ENCODE results near the gene CYP2W1. TPM values are rescaled to one million over a fixed set of nuclear protein-coding genes. Genes with fewer than 3 reads are reported as not detected.
"Not testable (repeated sequence)": the region's sequence is repeated elsewhere in the genome, so short reads cannot be mapped to it uniquely, and the experiment has no call there.

The CYP2W1 gene
- total RNA-seq, 1 experiment from 2014 or later: not detected

- Histone ChIP-seq H3F3A (ENCODE audit: low read length, unreplicated experiment) (no peaks in the 10 kb centered on the region), H2AFZ (ENCODE audit: low read length) (no peak overlapping the region), H3K27me3 (ENCODE audit: low read length) (no peaks in the 10 kb centered on the region), H3K27ac (ENCODE audit: low read length) (no peak overlapping the region), H3K4me3 (ENCODE audit: low read length) (no peak overlapping the region), H3K9me2 (replicated peaks; ENCODE audit: low read length) (no peaks in the 10 kb centered on the region), H3K36me3 (ENCODE audit: low read depth, low read length) (no peaks in the 10 kb centered on the region), H4K20me1 (ENCODE audit: low read length) (peaks cover 7% of the 10 kb centered on the region), H3K9ac (ENCODE audit: low read length) (no peak overlapping the region), H3K4me1 (ENCODE audit: insufficient read depth, low read length) (peaks cover 12% of the 10 kb centered on the region), H3K9me3 (ENCODE audit: low read length) (no peaks in the 10 kb centered on the region), H3K79me2 (ENCODE audit: low read length) (peaks cover 12% of the 10 kb centered on the region), H3K4me2 (ENCODE audit: low read length) (no peak overlapping the region)
- BruUV-seq (replicated peaks): no TSS peak
- no peak for TF ChIP-seq EZH2phosphoT487 (IDR thresholded peaks at IDR 0.05; ENCODE audit: borderline replicate concordance, low read length)
- no peak for TF ChIP-seq CTCF (conservative IDR thresholded peaks at IDR 0.05; ENCODE audit: low read depth, low read length)
- TF ChIP-seq EZH2 (IDR thresholded peaks at IDR 0.05; ENCODE audit: low read length, unreplicated experiment): no peak
- ChIA-PET POLR2A (ENCODE audit: unreplicated experiment) (no interaction called here), CTCF (no interaction called here)
- DNase-seq (no peak), ATAC-seq (no peak)
- intact Hi-C loops (cut with micrococcal nuclease): no loop called here
These were observed 48.9 kb downstream of the CYP2W1 start for GRCh38 chr7:1031716-1032455.

GRCh38 chr7:1032536-1033181 lies 49.7 kb downstream of the CYP2W1 start:
- no peak overlapping the region for H3K27ac ChIP-seq (ENCODE audit: low read length)
- no peak for TF ChIP-seq CTCF (conservative IDR thresholded peaks at IDR 0.05; ENCODE audit: low read depth, low read length)
- TF ChIP-seq EZH2phosphoT487 (IDR thresholded peaks at IDR 0.05; ENCODE audit: borderline replicate concordance, low read length): no peak
- no peak for TF ChIP-seq EZH2 (IDR thresholded peaks at IDR 0.05; ENCODE audit: low read length, unreplicated experiment)
- intact Hi-C loops (cut with micrococcal nuclease): no loop called here
- ATAC-seq (no peak), DNase-seq (no peak)
- BruUV-seq (replicated peaks): no TSS peak
- no peak overlapping the region for H3K9ac ChIP-seq (ENCODE audit: low read length)
- POLR2A ChIA-PET (ENCODE audit: unreplicated experiment): no interaction called here
- no peak overlapping the region for H3K4me3 ChIP-seq (ENCODE audit: low read length)
- no peaks in the 10 kb centered on the region for H3K9me2 ChIP-seq (replicated peaks; ENCODE audit: low read length)
- H3K9me3 ChIP-seq (ENCODE audit: low read length): no peaks in the 10 kb centered on the region
- CTCF ChIA-PET: no interaction called here
- H3K36me3 ChIP-seq (ENCODE audit: low read depth, low read length): no peaks in the 10 kb centered on the region
- H3K4me1 ChIP-seq (ENCODE audit: insufficient read depth, low read length): peaks cover 9% of the 10 kb centered on the region
- peaks cover 4% of the 10 kb centered on the region for H3K79me2 ChIP-seq (ENCODE audit: low read length)
- H4K20me1 ChIP-seq (ENCODE audit: low read length): no peaks in the 10 kb centered on the region
- no peaks in the 10 kb centered on the region for H3K27me3 ChIP-seq (ENCODE audit: low read length)
- H3K4me2 ChIP-seq (ENCODE audit: low read length): no peak overlapping the region
- H2AFZ ChIP-seq (ENCODE audit: low read length): no peak overlapping the region
- H3F3A ChIP-seq (ENCODE audit: low read length, unreplicated experiment): no peaks in the 10 kb centered on the region

GRCh38 chr7:1033546-1034145 lies 50.7 kb downstream of the CYP2W1 start:
- H3K36me3 ChIP-seq (ENCODE audit: low read depth, low read length): no peaks in the 10 kb centered on the region
- intact Hi-C loops (cut with micrococcal nuclease): no loop called here
- H3K4me2 ChIP-seq (ENCODE audit: low read length): no peak overlapping the region
- ChIA-PET CTCF (no interaction called here), POLR2A (ENCODE audit: unreplicated experiment) (no interaction called here)
- H3K9ac ChIP-seq (ENCODE audit: low read length): no peak overlapping the region
- no peak overlapping the region for H3K27ac ChIP-seq (ENCODE audit: low read length)
- no peak overlapping the region for H3K4me3 ChIP-seq (ENCODE audit: low read length)
- H2AFZ ChIP-seq (ENCODE audit: low read length): no peak overlapping the region
- BruUV-seq (replicated peaks): no TSS peak
- H3K9me2 ChIP-seq (replicated peaks; ENCODE audit: low read length): no peaks in the 10 kb centered on the region
- H3K4me1 ChIP-seq (ENCODE audit: insufficient read depth, low read length): peaks cover 7% of the 10 kb centered on the region
- ATAC-seq (no peak), DNase-seq (no peak)
- H4K20me1 ChIP-seq (ENCODE audit: low read length): no peaks in the 10 kb centered on the region
- H3K9me3 ChIP-seq (ENCODE audit: low read length): no peaks in the 10 kb centered on the region
- H3F3A ChIP-seq (ENCODE audit: low read length, unreplicated experiment): no peaks in the 10 kb centered on the region
- H3K27me3 ChIP-seq (ENCODE audit: low read length): no peaks in the 10 kb centered on the region
- TF ChIP-seq CTCF (conservative IDR thresholded peaks at IDR 0.05; ENCODE audit: low read depth, low read length) (no peak), EZH2 (IDR thresholded peaks at IDR 0.05; ENCODE audit: low read length, unreplicated experiment) (no peak), EZH2phosphoT487 (IDR thresholded peaks at IDR 0.05; ENCODE audit: borderline replicate concordance, low read length) (no peak)
- no peaks in the 10 kb centered on the region for H3K79me2 ChIP-seq (ENCODE audit: low read length)

DNA sequence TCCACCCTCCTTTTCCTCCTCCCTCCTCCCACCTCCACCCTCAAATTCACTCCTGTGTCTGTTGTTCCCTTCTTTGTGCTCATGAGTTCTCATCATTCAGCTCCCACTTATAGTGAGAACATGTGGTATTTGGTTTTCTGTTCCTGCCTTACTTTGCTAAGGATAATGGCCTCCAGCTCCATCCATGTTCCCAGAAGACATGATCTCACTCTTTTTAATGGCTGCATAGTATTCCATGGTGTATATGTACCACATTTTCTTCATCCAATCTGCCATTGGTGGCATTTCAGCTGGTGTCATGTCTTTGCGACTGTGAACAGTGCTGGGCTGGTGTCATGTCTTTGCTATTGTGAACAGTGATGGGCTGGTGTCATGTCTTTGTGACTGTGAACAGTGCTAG lies 51.8 kb downstream of the CYP2W1 start:
- H2AFZ ChIP-seq (ENCODE audit: low read length); H3K36me3 ChIP-seq (ENCODE audit: low read depth, low read length); H3K4me3 ChIP-seq (ENCODE audit: low read length); DNase-seq; H3K27me3 ChIP-seq (ENCODE audit: low read length); H3F3A ChIP-seq (ENCODE audit: low read length, unreplicated experiment); H3K27ac ChIP-seq (ENCODE audit: low read length); H3K4me2 ChIP-seq (ENCODE audit: low read length); POLR2A ChIA-PET (ENCODE audit: unreplicated experiment); intact Hi-C loops (cut with micrococcal nuclease); BruUV-seq (replicated peaks); H3K4me1 ChIP-seq (ENCODE audit: insufficient read depth, low read length); H3K79me2 ChIP-seq (ENCODE audit: low read length); CTCF ChIA-PET; H3K9me3 ChIP-seq (ENCODE audit: low read length); ATAC-seq; H3K9me2 ChIP-seq (replicated peaks; ENCODE audit: low read length); H3K9ac ChIP-seq (ENCODE audit: low read length); H4K20me1 ChIP-seq (ENCODE audit: low read length): not testable (repeated sequence)

All from PC-3 (cell line).